IPS-NIHi7 (cell line): ENCODE measurements around the gene N4BP2L2.

Source experiments
- DNase-seq: peaks from one replicate; pipeline ENCODE4 v3.0.0; 2012; ENCODE audit warnings: mixed read lengths; ENCODE audit errors: extremely low spot score

The N4BP2L2 gene

GRCh38 chr13:32530841-32531253 is 7.7 kb downstream of the N4BP2L2 start:
- no peak for DNase-seq

GRCh38 chr13:32528358-32528757 is 10.2 kb downstream of the N4BP2L2 start:
- DNase-seq, result no peak

- no peak for DNase-seq
Observed at GRCh38 chr13:32527151-32527550, 11.4 kb downstream of the N4BP2L2 start.

GRCh38 chr13:32525766-32526165 is 12.8 kb downstream of the N4BP2L2 start:
- DNase-seq, result no peak

GRCh38 chr13:32515246-32515645 is 23.3 kb downstream of the N4BP2L2 start:
- no peak for DNase-seq

GRCh38 chr13:32511482-32511881 is 27.1 kb downstream of the N4BP2L2 start:
- no peak for DNase-seq

GRCh38 chr13:32504876-32505275 is 33.7 kb downstream of the N4BP2L2 start:
- DNase-seq, result no peak

GRCh38 chr13:32504263-32504662 is 34.3 kb downstream of the N4BP2L2 start:
- DNase-seq, result no peak

GRCh38 chr13:32503727-32504126 is 34.9 kb downstream of the N4BP2L2 start:
- DNase-seq, result no peak

GRCh38 chr13:32501064-32501463 is 37.5 kb downstream of the N4BP2L2 start:
- DNase-seq, result no peak

GRCh38 chr13:32499538-32500210 is 38.9 kb downstream of the N4BP2L2 start:
- no peak for DNase-seq

GRCh38 chr13:32497589-32497988 is 41.0 kb downstream of the N4BP2L2 start:
- no peak for DNase-seq

GRCh38 chr13:32496599-32497160 is 41.9 kb downstream of the N4BP2L2 start:
- DNase-seq, result no peak

- no peak for DNase-seq
Observed at GRCh38 chr13:32495841-32496240, 42.8 kb downstream of the N4BP2L2 start.

GRCh38 chr13:32495429-32495828 is 43.2 kb downstream of the N4BP2L2 start:
- DNase-seq, result no peak

GRCh38 chr13:32491028-32491427 is 47.6 kb downstream of the N4BP2L2 start:
- DNase-seq, result no peak

- DNase-seq, result no peak
Observed at GRCh38 chr13:32476892-32477291, 61.7 kb downstream of the N4BP2L2 start.

GRCh38 chr13:32476021-32476731 is 62.4 kb downstream of the N4BP2L2 start:
- DNase-seq, result no peak

GRCh38 chr13:32474999-32475792 is 63.4 kb downstream of the N4BP2L2 start:
- no peak for DNase-seq

GRCh38 chr13:32473650-32474049 is 64.9 kb downstream of the N4BP2L2 start:
- DNase-seq, result no peak

- no peak for DNase-seq
Observed at GRCh38 chr13:32472194-32472621, 66.4 kb downstream of the N4BP2L2 start.
